Measurements from ENCODE around the gene DPF1. TPM values are rescaled to one million over a fixed set of nuclear protein-coding genes. Genes with fewer than 3 reads are reported as not detected.

DPF1 gene
- total RNA-seq, 1 donor from 2014 or later, result 1.2 TPM

DNA sequence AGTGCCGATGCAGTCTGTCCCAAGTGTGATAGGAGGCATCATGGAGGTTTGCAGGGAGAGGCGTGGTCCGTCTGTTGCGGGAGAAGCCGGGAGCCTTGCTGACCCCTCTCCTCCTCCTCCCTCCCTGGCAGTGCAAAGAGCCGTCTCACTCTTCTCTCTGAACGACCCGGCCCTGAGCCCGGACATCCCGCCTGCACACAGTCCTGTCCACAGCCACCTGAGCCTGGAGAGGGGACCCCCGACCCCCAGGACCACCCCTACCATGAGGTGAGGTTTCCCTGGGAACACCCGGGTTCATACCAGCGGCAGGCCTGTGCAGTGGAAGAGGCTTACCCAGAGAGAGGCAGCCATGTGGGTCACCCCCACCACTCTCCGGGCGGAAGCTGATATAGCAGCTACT is 22.3 kb downstream of the DPF1 start:
- intact Hi-C loops (cut with micrococcal nuclease), result no loop called here

DNA sequence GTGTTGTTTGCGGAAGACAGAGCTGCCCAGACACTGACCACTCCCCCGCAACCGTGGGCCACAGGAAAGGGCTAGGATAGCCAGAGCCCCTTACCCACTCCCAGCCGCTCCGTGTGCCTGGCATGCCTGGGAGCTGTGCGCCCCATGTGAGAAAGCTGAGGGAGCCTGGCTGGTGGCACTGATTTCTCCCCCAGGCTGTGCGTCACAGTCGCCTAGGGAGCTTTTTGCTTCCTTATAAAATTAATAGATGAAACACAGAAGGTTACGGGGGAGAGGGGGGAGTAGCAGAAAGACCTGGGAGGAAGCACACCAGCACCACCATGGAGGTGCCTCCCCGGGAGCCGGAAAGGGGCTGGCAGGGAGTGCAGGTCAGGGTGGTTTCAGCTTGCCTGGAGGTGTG is 24.7 kb downstream of the DPF1 start:
- intact Hi-C loops (cut with micrococcal nuclease), result no loop called here

DNA sequence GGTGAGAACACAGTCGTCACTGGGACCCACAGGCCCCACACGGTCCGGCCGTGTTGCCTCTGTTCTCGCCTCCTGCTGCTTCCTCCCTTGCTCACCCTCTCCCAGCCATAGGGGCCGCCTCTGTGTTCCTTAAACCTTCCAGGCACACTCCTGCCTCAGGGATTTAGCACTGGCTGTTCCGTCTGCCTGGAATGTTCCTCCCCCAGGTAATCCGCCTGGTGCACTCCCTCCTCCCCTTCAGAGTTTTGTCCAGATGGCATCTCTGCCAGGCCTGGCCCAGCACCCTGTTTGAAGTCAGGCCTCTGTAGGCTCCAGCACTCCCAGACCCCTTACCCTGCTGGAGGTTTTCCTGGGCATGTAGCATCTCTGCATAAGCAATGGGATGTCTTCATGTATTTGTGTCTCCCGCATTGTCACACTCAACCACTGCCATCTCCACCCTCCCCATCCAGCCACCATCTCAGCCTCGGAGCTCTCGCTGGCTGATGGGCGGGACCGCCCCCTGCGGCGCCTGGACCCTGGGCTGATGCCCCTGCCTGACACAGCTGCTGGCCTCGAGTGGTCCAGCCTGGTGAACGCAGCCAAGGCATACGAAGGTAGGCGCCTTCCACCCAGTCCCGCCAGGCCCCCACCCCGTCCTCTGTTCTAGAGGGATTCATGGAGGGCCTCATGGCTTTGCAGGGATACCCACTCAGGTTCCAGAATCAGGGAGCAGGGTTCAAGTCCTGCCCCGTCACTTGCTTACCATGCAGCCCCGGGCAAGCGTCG is 25.9 kb downstream of the DPF1 start:
- intact Hi-C loops (cut with micrococcal nuclease), result no loop called here

DNA sequence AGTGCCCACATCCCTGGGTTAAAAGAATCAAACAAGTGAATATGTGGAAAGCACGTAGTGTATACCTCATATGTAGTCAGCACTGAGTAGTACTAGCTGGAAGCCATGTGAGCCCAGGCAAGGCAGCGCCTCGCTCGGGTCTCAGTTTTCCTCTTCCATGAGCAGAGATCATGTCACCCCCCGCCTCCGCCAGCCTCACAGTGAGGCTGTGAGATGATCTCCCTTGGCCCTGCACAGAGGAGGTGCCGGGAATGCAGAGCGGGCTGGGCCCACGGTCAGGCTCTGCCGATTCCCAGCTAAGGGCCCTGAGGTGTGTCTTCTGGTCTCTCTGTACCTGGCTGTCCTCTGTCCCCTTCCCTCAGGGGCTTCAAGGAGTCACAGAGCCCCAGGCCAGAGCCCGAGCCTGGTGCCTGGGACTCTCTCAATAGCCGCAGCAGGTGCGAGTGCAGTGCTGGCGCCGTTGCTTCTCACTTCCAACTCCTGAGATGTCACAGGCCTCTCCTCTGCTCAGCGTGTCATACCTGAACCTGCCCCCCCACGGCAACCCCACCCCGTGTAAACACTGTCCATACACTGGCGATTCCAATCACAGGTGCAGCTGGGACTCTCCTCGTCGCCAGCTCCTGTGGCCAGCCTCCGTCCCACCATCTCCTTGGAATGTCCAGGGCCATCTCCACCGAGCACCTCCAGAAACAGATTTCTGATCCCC is 26.9 kb downstream of the DPF1 start:
- intact Hi-C loops (cut with micrococcal nuclease), result no loop called here

DNA sequence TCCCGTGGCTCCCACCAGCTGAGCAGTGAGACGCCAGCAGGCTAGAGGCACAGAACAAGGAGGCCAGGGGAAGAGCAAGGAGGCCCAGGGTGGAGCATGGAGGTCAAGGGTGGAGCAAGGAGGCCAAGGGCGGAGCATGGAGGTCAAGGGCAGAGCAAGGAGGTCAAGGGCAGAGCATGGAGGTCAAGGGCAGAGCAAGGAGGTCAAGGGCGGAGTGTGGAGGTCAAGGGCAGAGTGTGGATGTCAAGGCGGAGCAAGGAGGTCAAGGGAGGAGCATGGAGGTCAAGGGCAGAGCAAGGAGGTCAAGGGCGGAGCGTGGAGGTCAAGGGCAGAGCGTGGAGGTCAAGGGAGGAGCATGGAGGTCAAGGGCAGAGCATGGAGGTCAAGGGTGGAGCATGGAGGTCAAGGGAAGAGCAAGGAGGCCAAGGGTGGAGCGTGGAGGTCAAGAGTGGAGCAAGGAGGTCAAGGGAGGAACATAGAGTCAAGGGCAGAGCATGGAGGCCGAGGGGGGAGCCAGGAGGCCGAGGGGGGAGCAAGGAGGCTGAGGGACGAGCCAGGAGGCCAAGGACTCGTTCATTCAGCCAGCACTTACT is 27.7 kb downstream of the DPF1 start:
- intact Hi-C loops (cut with micrococcal nuclease), result no loop called here

DNA sequence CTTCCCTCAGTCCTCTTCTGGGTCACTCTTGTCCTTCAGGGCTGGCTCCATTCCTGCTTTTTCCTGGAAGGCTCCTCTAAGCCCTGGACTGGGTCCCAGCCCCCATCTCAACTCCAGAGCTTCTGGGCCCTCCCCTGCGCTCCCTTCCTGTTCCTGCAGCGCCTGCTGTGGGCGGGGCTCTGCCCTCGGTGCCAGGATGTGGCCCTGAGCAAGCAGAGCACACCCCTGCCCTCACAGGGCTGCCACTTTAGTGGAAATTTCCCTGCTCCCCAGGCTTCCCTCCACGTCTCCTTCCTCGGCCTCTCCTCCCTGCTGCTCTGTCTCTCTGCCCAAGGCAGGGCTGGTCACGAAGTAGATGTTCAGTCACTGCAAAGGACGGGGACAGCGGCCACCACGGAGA is 28.8 kb downstream of the DPF1 start:
- intact Hi-C loops (cut with micrococcal nuclease), result no loop called here

DNA sequence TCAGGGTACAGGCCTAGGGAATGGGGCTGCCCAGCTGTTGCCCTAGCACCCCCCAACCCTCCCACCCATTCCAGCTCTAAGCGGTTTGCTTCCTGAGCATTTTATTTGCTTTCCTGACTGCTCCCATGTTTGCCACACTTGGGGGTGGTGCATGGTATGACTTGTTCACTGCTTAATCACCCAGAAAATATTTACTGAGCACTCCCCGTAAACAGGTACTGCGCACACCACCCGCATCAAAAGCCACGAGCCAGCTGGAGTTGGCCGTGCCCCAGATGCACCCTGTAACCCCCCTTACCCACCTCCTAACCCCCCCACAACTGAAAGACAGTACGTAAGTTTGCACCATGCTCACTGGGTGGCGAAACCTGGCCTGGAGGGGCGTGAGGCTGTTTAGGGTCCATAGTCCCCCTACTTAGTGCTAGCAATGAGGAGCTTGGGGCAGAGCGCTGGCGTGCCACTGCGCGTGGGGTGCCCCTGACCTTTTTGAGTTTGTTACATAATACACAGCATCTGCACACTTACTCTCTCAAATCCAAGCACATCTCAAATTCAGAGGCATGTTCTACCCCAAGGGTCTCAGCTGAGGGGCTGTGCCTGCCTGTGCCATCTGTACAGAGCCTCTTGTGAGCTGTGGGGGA is 29.8 kb downstream of the DPF1 start:
- intact Hi-C loops (cut with micrococcal nuclease), result no loop called here

DNA sequence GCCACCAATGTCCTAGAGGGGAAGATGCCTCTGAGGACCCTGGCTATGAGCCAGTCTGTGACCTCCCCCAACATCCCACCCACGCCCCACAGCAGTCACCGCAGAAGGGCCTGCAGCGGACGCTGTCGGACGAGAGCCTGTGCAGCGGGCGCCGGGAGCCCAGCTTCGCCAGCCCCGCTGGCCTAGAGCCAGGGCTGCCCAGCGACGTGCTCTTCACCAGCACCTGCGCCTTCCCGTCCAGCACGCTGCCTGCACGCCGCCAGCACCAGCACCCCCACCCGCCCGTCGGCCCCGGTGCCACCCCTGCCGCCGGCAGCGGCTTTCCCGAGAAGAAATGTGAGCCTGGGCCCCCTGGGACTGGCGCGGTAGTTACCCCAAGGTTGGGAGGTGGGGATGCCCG is 30.6 kb downstream of the DPF1 start:
- intact Hi-C loops (cut with micrococcal nuclease), result no loop called here

DNA sequence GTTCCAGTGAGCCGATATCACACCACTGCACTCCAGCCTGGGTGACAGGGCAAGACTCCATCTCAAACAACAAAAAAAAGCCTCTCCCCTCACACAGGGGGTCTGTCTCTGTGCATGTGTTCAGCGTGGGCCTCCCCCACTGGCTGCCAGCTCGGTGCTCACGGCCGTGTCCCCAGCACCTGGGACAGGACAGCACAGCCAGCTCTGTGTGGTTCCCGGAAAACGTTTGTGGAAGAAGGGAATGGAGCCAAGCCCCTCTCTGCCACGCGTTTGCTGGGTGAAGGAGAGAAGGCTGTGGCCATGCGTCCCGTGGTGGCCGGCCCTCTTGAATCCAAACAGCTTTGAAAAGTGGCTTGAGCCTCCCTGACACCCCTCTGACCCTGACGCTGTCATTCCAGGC is 32.3 kb downstream of the DPF1 start:
- intact Hi-C loops (cut with micrococcal nuclease), result no loop called here

DNA sequence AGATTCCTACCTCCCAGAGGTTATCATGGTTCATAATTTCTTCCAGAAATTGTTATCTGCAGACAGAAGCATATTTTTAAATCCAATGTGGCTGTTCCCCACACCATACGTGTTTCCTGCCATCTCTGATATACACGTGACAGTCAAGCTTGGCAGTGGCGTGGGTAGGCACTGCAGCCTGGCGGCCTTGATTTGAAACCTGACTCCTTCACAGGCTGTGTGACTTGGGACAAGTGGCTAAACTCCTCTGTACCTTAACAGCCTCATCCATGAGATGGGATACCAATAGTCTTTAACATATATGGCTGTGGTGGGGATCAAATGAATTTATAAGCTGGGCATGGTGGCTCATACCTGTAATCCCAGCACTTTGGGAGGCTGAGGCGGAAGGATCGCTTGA is 33.2 kb downstream of the DPF1 start:
- intact Hi-C loops (cut with micrococcal nuclease), result no loop called here

DNA sequence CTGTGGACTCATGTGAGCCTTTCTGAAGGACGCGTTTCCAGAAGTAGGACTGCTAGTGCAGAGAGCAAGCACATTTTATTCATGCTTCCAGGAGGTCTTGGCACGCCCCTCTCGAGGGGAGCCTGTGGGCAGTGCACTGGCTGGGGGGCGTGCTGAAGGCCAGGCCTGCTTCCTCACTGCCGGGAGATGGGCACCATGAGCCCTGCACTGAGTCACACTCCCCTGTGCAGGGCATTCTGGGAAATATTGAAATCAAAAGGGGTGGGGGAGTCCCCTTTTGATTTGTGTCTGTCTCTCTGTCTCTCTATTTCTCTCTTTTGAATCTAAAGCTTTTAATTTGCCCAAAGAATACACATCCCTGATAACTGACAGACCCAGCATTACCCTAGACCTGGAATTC is 34.0 kb downstream of the DPF1 start:
- intact Hi-C loops (cut with micrococcal nuclease), result no loop called here

DNA sequence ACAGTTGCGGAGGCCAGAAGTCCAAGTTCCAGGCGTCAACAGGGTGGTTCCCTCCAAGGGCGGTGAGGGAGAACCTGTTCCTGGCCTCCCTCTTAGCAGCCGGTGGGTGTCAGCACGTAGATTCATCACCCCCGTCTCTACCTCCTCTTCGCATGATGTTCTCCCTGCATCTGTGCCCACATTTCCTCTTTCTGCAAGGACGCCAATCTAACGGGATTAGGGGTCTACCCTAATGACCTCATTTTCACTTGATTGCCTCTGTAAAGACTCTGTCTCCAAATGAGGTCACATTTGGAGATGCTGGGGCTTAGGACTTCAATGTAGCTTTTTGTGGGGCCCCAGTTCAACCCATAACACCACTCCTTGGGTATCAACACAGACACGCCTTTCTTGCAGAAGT is 38.5 kb downstream of the DPF1 start:
- intact Hi-C loops (cut with micrococcal nuclease), result no loop called here

DNA sequence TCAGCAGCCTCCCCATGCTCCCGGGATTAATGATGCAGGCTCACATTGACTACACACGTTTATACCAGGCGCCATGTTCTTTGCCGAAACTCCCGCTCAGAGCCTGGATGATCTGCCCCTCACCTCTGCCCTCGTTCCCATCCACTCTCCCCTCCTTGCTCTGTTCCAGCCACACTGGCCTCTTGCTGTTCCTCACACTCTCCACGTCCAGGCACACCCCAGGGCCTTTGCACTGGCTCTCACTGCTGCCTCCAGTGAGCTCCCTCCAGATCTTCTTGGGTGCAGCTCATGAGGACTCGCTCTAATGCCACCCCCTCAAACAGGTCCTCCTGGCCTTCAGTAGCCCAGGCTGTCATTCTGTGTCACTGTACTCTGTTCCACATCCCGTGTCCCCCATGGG is 39.2 kb downstream of the DPF1 start:
- intact Hi-C loops (cut with micrococcal nuclease), result no loop called here

DNA sequence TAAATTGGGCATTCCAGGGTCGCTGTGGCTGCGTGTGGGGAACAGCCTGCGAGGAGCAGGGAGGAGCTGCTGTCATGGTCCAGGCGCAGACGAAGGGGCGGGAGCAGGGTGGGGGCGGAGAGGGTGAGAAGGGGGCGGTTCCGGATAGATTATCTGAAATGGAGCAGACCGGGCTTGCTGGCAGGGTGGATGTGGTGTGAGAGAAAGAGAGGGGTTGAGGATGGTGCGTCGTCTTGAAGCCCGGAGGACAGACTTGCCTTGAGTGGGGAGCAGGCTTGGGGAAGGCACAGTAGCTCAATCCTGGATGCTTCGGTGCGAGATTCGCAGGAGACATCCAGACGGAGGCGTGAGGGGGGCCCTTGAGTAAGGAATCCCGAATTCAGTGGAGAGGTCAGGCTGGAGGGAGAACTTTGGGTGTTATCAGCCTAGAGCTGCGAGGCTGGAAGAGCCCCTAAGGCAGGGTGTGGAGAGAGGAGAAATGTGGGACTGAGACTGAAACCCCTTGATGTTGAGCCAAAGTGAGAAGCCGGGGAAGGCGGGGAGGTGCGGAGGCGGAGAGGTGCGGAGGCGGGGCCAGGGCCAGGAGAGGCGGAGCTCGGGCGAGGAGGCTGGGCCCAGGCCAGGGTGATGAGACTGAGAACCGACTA is 40.6 kb downstream of the DPF1 start:
- intact Hi-C loops (cut with micrococcal nuclease), result no loop called here

DNA sequence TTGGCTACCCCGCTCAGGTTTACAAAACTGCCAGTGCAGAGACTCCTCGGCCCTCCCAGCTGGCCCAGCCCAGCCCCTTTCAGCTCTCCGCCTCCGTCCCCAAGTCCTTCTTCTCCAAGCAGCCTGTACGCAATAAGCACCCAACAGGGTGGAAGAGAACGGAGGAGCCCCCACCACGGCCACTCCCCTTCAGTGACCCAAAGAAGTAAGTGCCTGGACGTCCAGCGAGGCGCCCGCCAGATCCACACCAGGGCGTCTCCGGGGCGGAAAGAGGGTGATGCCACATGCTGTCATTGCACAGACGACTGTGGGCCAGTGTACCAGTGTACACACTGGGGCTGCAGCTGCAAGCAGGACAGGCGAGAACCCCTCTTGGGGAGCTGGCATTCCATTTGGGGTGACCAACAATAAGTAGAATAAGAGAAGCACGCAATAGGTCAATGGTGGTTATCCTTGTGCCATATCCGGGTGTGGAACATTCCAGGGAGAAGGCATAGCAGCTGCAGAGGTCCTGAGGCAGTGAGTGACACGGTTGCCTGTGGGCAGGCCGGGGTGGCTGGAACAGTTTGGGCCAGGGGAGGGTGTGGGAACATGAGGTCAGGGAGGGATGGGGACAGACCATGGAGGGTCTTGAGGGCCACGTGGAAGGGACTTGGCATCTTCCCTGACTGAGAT is 41.3 kb downstream of the DPF1 start:
- intact Hi-C loops (cut with micrococcal nuclease), result no loop called here

DNA sequence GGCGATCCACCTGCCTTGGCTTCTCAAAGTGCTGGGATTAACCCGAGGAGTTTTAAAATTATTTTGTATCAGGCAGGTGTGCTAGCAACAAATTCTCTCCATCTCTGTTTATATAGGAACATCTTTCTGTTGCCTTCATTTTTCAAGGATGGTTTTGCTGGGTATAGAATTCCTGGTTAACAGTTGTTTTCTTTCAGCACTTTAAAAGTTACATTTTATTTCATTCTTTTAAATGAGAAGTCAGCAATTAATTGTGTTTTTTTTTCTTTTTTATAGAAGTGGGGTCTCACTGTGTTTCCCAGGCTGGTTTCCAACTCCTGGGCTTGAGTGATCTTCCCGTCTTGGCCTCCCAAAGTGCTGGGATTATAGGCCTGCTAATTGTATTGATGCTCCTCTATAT is 44.0 kb downstream of the DPF1 start:
- intact Hi-C loops (cut with micrococcal nuclease), result no loop called here

DNA sequence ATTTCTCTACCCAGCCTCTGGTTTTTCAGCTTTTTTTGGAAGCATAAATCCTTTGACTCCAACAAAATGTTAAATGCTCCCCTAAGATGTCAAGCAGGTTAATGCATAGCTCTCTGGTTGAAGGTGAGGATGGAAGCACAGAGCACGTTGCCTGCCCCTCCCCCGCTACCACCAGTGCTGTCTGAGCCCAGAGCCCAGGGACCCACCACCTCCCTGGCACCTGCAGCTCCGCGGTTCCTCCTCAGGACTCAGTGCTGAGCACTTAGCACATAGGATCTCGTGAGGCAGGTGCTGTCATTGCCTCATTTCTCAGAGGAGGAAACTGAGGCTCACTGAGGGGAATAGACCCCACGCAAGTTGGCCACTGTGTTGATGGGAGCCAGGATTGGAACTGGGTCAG is 48.6 kb downstream of the DPF1 start:
- intact Hi-C loops (cut with micrococcal nuclease), result no loop called here

DNA sequence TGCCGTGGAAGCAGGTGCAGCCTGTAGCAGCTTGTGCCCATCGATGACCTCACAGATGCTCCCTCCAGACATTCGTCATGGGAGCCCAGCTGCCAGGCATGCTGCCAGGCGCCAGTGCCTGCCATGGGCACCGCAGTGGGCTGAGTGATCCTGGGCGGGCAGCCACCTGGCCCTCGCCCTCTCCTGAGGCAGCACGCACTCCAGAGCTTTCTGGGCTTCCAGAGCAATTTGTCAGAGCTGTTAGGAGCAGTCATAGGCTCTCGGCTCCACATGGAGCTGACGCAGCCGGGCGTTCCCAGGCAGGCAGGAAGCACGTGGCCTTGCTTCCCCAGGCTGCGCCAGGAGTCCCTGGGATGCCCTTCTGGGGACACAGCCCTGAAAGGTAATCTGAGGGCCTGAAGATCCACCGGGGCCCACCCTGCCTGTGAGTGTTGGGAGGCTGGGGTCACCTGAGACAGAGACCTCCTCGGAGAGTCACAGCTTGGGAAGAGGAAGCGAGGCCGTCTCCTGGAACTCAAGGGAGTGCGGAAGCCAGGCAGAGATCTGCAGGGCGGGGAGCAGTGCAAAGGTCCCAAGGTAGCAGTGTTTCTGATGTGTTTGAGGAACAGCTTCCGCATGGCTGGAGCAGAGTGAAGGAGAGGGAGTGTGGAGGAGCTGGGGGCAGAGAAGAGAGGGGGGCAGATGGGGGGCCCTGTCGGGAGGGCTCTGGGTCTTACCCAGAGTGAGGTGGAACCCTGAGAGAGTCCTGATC is 50.6 kb downstream of the DPF1 start:
- intact Hi-C loops (cut with micrococcal nuclease), result no loop called here

DNA sequence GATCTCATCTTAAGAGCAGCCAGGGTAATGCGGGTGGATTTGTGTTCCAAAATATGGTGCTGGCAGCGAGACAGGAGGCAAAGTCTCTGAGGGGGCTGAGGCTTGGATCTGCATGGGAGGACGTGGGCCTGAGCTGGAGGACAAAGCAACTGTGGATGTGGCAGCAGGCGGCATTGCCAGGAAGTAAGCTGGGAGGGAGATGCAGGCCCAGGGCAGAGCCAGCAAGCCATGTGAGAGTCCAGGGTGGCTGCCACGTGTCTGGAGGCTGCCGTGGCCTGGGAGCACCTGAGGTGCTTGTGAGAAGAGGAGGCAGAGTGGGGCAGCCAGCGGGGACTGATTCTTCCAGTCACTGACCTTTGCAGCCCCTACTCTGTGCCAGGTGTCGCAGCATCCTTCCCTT is 52.0 kb downstream of the DPF1 start:
- intact Hi-C loops (cut with micrococcal nuclease), result no loop called here

DNA sequence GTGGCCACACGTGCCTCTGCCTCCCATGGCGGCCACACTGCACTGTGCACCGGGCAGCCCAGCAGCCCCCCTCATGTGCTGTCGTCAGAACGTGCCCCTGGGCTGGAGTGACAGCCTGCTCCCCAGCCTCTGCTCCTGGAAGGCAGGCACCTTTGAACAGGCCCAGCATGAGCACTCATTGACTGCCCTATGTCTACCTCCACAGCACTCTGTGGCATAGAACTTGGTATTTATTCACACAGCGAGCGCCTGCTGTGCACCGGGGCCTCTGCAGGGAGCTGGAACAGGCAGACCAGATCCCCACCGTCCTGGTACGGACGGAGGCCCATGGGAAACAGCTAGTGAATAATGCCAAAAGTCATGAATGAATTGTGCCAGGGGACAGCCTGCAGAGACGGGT is 53.7 kb downstream of the DPF1 start:
- intact Hi-C loops (cut with micrococcal nuclease), result no loop called here

DNA sequence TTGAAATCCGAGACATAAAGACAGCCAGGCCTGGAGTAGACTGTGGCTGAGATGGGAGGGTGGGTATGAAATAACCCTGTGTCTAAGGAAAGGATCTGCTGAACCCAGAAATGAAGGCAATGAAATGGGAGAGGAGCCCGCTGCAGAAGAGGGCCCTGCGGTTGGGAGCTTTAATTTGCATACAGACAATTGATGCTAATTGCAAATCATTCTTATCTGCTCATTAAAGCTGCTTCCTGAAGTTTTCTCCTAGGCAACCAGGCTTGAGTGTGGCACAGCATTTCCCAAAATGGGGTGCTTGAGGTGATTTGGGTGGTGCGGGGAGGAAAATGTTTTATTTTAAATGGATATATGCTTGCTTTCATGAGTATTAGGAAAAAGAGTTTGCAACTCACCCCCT is 55.4 kb downstream of the DPF1 start:
- intact Hi-C loops (cut with micrococcal nuclease), result no loop called here

Data from T-helper 2 cell treated with Interferon-gamma antibody and Interleukin-4, amounts not matched to agents 100 ng/mL and 5 ng/mL, for 36 hours (primary cell).